Suprapubic skin (tissue), 4 donors: Measurements from ENCODE around the gene MELK. TPM values are rescaled to one million over a fixed set of nuclear protein-coding genes. Genes with fewer than 3 reads are reported as not detected.

Source experiments
- DNase-seq, 2 donors: peaks; one replicate each; pipeline ENCODE4 v3.0.0-alpha.2; 2019; ENCODE audit warnings: low spot score in 2 of 2
- H3K27ac ChIP-seq: fragments of 200-600 bp; sonication (generic); one replicate; pipeline ENCODE4 v1.5.1; 2019
- H3K27me3 ChIP-seq: fragments of 200-600 bp; sonication (generic); one replicate; pipeline ENCODE4 v1.5.1; 2019
- H3K36me3 ChIP-seq: fragments of 200-600 bp; sonication (generic); one replicate; pipeline ENCODE4 v1.5.1; 2019
- H3K4me1 ChIP-seq: fragments of 200-600 bp; sonication (generic); one replicate; pipeline ENCODE4 v1.5.1; 2019
- H3K4me3 ChIP-seq: fragments of 200-600 bp; sonication (generic); one replicate; pipeline ENCODE4 v1.5.1; 2019; ENCODE audit warnings: mild to moderate bottlenecking
- H3K9me3 ChIP-seq: fragments of 200-600 bp; sonication (generic); one replicate; pipeline ENCODE4 v1.5.1; 2019
- CTCF ChIP-seq, 2 donors: fragments of 200-600 bp in 1 of 2; fragments of 450-650 bp in 1 of 2; sonication (generic) in 1 of 2; IDR thresholded peaks; one replicate each; pipeline ENCODE4 v1.5.1; 2016 to 2019; ENCODE audit warnings: antibody characterized with exemption in 2 of 2, mild to moderate bottlenecking in 1 of 2, moderate library complexity in 1 of 2
- EP300 ChIP-seq: sonication (generic); formaldehyde crosslinking; IDR thresholded peaks from one replicate; pipeline ENCODE4 v1.6.1; 2017; ENCODE audit warnings: antibody characterized with exemption
- POLR2A ChIP-seq, 2 donors: fragments of 450-650 bp; IDR thresholded peaks; one replicate each; pipeline ENCODE4 v1.6.1; 2017; ENCODE audit warnings: antibody characterized with exemption in 2 of 2, mild to moderate bottlenecking in 2 of 2, moderate library complexity in 2 of 2
- POLR2AphosphoS5 ChIP-seq, 3 donors: sonication (generic); formaldehyde crosslinking; IDR thresholded peaks; one replicate each; pipeline ENCODE4 v1.6.1; 2017; ENCODE audit warnings: antibody characterized with exemption in 3 of 3
- WGBS: methylation state at CpG from one replicate; pipeline ENCODE4 v1.1.5; 2018; 5-methylcytosine and 5-hydroxymethylcytosine counted together
- total RNA-seq, 4 donors: library from RNA; depleted of rRNA; stranded (reverse); fragments of >200 nt; gene quantifications; one replicate each; pipeline ENCODE4 v1.1.0, GENCODE V29; 2016

The MELK gene
- total RNA-seq, 4 donors from 2014 or later = 1.8 to 3.2 (median 2.2) TPM

- WGBS = 78% methylated on average over 2 of the region's 2 CpGs
- Histone ChIP-seq H3K9me3 (peaks cover 11% of the 10 kb centered on the region), H3K27ac (no peak overlapping the region), H3K4me1 (no peaks in the 10 kb centered on the region), H3K4me3 (no peak overlapping the region), H3K36me3 (no peaks in the 10 kb centered on the region), H3K27me3 (no peaks in the 10 kb centered on the region)
- TF ChIP-seq CTCF (IDR thresholded peaks at IDR 0.05) = no peak
- no peak for TF ChIP-seq EP300
- no peak for TF ChIP-seq POLR2A (IDR thresholded peaks at IDR 0.05)
- TF ChIP-seq POLR2AphosphoS5 (IDR thresholded peaks at IDR 0.05) = no peak
- no peak for DNase-seq
These were observed 107.0 kb downstream of the MELK start for GRCh38 chr9:36679710-36680109.

- Histone ChIP-seq H3K27ac (no peak overlapping the region), H3K9me3 (peaks cover 11% of the 10 kb centered on the region), H3K27me3 (peaks cover 7% of the 10 kb centered on the region), H3K4me3 (no peak overlapping the region), H3K36me3 (no peaks in the 10 kb centered on the region), H3K4me1 (no peaks in the 10 kb centered on the region)
- TF ChIP-seq EP300 (no peak), POLR2AphosphoS5 (IDR thresholded peaks at IDR 0.05) (no peak), POLR2A (IDR thresholded peaks at IDR 0.05) (no peak), CTCF (IDR thresholded peaks at IDR 0.05) (no peak)
- no peak for DNase-seq
- whole genome bisulfite sequencing = 85% methylated on average over 3 of the region's 3 CpGs
These were observed 113.8 kb downstream of the MELK start for GRCh38 chr9:36686471-36686870.

GRCh38 chr9:36690412-36691168 is 117.9 kb downstream of the MELK start:
- H3K27me3 ChIP-seq = peaks cover 7% of the 10 kb centered on the region
- 64% methylated on average over 1 of the region's 1 CpG for WGBS
- H3K27ac ChIP-seq = no peak overlapping the region
- H3K9me3 ChIP-seq = no peaks in the 10 kb centered on the region
- DNase-seq = no peak
- no peaks in the 10 kb centered on the region for H3K4me1 ChIP-seq
- TF ChIP-seq POLR2AphosphoS5 (IDR thresholded peaks at IDR 0.05) (no peak), EP300 (no peak), CTCF (IDR thresholded peaks at IDR 0.05) (no peak), POLR2A (IDR thresholded peaks at IDR 0.05) (no peak)
- H3K4me3 ChIP-seq = no peak overlapping the region
- no peaks in the 10 kb centered on the region for H3K36me3 ChIP-seq

- no peaks in the 10 kb centered on the region for H3K36me3 ChIP-seq
- peaks cover 7% of the 10 kb centered on the region for H3K27me3 ChIP-seq
- no peak for DNase-seq
- no peak overlapping the region for H3K4me3 ChIP-seq
- H3K27ac ChIP-seq = no peak overlapping the region
- H3K9me3 ChIP-seq = no peaks in the 10 kb centered on the region
- no peaks in the 10 kb centered on the region for H3K4me1 ChIP-seq
- TF ChIP-seq POLR2A (IDR thresholded peaks at IDR 0.05) (no peak), EP300 (no peak), CTCF (IDR thresholded peaks at IDR 0.05) (no peak), POLR2AphosphoS5 (IDR thresholded peaks at IDR 0.05) (no peak)
These were observed 119.0 kb downstream of the MELK start for GRCh38 chr9:36691671-36692070.

GRCh38 chr9:36698984-36699383 is 126.3 kb downstream of the MELK start:
- Histone ChIP-seq H3K4me1 (no peaks in the 10 kb centered on the region), H3K9me3 (peaks cover 9% of the 10 kb centered on the region), H3K27ac (no peak overlapping the region), H3K27me3 (peaks cover 5% of the 10 kb centered on the region), H3K36me3 (no peaks in the 10 kb centered on the region), H3K4me3 (no peak overlapping the region)
- no peak for DNase-seq
- TF ChIP-seq POLR2AphosphoS5 (IDR thresholded peaks at IDR 0.05) (no peak), CTCF (IDR thresholded peaks at IDR 0.05) (no peak), POLR2A (IDR thresholded peaks at IDR 0.05) (no peak), EP300 (no peak)
- 48% methylated on average over 2 of the region's 3 CpGs for WGBS
